GM12891 (cell line): Measurements from ENCODE around the gene FCRL6.

Experiments
- POLR2A ChIP-seq: IDR thresholded peaks from 2 replicates; pipeline ENCODE4 v1.6.1; 2011; ENCODE audit warnings: low read depth, low read length, control low read depth
- POU2F2 ChIP-seq: IDR thresholded peaks from 2 replicates; pipeline ENCODE4 v1.6.1; 2011; ENCODE audit warnings: low read depth, mild to moderate bottlenecking, control low read depth, low read length, moderate library complexity
- TAF1 ChIP-seq: IDR thresholded peaks from 2 replicates; pipeline ENCODE4 v1.6.1; 2011; ENCODE audit warnings: low read depth, low read length, control low read depth

GRCh38 chr1:159821171-159821867 lies 19.2 kb downstream of the FCRL6 start:
- TF ChIP-seq POLR2A (no peak), TAF1 (no peak), POU2F2 (no peak)
